NT2/D1 (cell line): ENCODE data around the gene COPS2.

ENCODE experiments used
- DNase-seq: peaks from one replicate; pipeline ENCODE4 v3.0.0-alpha.2; 2011; ENCODE audit warnings: low read depth, low spot score
- H3K27me3 ChIP-seq: 2 replicates; pipeline ENCODE4 v1.6.0; 2011; ENCODE audit warnings: mild to moderate bottlenecking; ENCODE audit not compliant: insufficient read length, insufficient read depth
- H3K36me3 ChIP-seq: 2 replicates; pipeline ENCODE4 v1.6.1; 2011; ENCODE audit warnings: mild to moderate bottlenecking, low read length, mixed read lengths; ENCODE audit not compliant: insufficient read depth, insufficient read length
- H3K4me1 ChIP-seq: 2 replicates; pipeline ENCODE4 v1.5.1; 2011; ENCODE audit not compliant: insufficient read depth, insufficient read length
- H3K4me3 ChIP-seq: 2 replicates; pipeline ENCODE4 v1.5.1; 2011; ENCODE audit warnings: low read depth; ENCODE audit not compliant: insufficient read length
- H3K9ac ChIP-seq: 2 replicates; pipeline ENCODE4 v1.6.0; 2011; ENCODE audit warnings: low read depth; ENCODE audit not compliant: insufficient read length
- H3K9me3 ChIP-seq: 2 replicates; pipeline ENCODE4 v1.5.1; 2011; ENCODE audit warnings: mild to moderate bottlenecking, low read length; ENCODE audit not compliant: insufficient read depth
- SUZ12 ChIP-seq: IDR thresholded peaks from 2 replicates; pipeline ENCODE4 v1.6.1; 2011; ENCODE audit not compliant: insufficient read length, insufficient read depth; ENCODE audit errors: extremely low read depth
- YY1 ChIP-seq: IDR thresholded peaks from 2 replicates; pipeline ENCODE4 v1.6.1; 2011; ENCODE audit not compliant: insufficient read length, insufficient read depth
- ZNF274 ChIP-seq: IDR thresholded peaks from 2 replicates; pipeline ENCODE4 v1.6.1; 2011; ENCODE audit warnings: mild to moderate bottlenecking, low read depth, low read length

Gene COPS2

DNA sequence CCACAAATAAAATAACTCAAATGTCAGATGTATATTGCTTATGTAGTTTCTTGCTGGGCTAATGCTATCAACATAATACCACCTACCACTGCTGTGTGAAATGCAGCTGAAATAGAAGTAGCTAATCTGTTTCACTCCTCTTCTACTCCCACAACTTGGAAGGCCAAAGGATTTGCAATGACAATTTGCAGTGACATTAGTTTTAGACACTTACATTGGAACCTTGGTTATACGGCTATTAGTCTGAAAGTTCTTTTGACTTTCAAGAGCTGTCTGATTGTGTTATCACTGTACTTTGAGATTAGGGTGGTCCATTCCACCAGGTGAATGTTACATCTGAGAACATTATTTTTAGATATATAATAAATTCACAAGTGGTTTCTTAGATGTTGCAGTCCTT, 33.5 kb downstream of the COPS2 start:
- Histone ChIP-seq H3K9me3 (no peaks in the 10 kb centered on the region), H3K36me3 (no peaks in the 10 kb centered on the region), H3K4me3 (no peak overlapping the region), H3K4me1 (no peaks in the 10 kb centered on the region), H3K9ac (no peak overlapping the region), H3K27me3 (no peaks in the 10 kb centered on the region)
- no peak for TF ChIP-seq YY1
- no peak for TF ChIP-seq SUZ12
- TF ChIP-seq ZNF274, result no peak
- DNase-seq, result no peak

DNA sequence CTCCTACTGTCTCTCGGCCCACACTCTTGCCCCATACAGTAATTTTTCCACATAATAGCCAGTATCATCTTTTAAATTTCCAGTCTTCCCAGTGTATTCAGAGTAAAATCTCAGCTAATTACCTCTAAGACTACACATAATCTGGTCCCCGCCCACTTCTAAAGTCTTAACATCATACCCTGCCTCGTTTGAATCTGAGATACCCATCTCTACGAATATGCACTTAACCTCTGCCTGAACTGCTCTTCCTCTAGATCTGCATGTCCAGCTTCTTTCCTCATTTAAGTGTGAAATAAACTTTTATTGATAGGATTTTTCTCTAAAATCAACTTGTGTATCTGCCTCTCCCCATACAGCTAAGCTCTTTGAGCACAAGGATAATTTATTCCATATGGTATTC, 34.6 kb downstream of the COPS2 start:
- Histone ChIP-seq H3K9ac (no peak overlapping the region), H3K9me3 (no peaks in the 10 kb centered on the region), H3K4me1 (no peaks in the 10 kb centered on the region), H3K4me3 (no peak overlapping the region), H3K27me3 (no peaks in the 10 kb centered on the region), H3K36me3 (no peaks in the 10 kb centered on the region)
- DNase-seq, result no peak
- TF ChIP-seq ZNF274, result no peak
- no peak for TF ChIP-seq YY1
- TF ChIP-seq SUZ12, result no peak

- no peaks in the 10 kb centered on the region for H3K27me3 ChIP-seq
- H3K36me3 ChIP-seq, result peaks cover under 1% of the 10 kb centered on the region
- DNase-seq, result no peak
- H3K9me3 ChIP-seq, result peaks cover 17% of the 10 kb centered on the region
- no peaks in the 10 kb centered on the region for H3K4me1 ChIP-seq
- no peak overlapping the region for H3K4me3 ChIP-seq
- TF ChIP-seq YY1, result no peak
- no peak for TF ChIP-seq ZNF274
- no peak for TF ChIP-seq SUZ12
- H3K9ac ChIP-seq, result no peak overlapping the region
Measured at GRCh38 chr15:49116108-49116857, 39.1 kb downstream of the COPS2 start.

- no peak for DNase-seq
- peaks cover 9% of the 10 kb centered on the region for H3K36me3 ChIP-seq
- no peak overlapping the region for H3K4me3 ChIP-seq
- peaks cover 17% of the 10 kb centered on the region for H3K9me3 ChIP-seq
- TF ChIP-seq ZNF274 (no peak), YY1 (no peak), SUZ12 (no peak)
- H3K9ac ChIP-seq, result no peak overlapping the region
- H3K4me1 ChIP-seq, result no peaks in the 10 kb centered on the region
- no peaks in the 10 kb centered on the region for H3K27me3 ChIP-seq
Measured at GRCh38 chr15:49115062-49115461, 40.3 kb downstream of the COPS2 start.

GRCh38 chr15:49110158-49110944, 45.0 kb downstream of the COPS2 start:
- Histone ChIP-seq H3K4me1 (no peaks in the 10 kb centered on the region), H3K4me3 (no peak overlapping the region), H3K9ac (no peak overlapping the region), H3K9me3 (peaks cover 17% of the 10 kb centered on the region), H3K36me3 (peaks cover 17% of the 10 kb centered on the region), H3K27me3 (no peaks in the 10 kb centered on the region)
- peak; percentile 13 for DNase-seq
- TF ChIP-seq YY1 (no peak), ZNF274 (no peak), SUZ12 (no peak)

DNA sequence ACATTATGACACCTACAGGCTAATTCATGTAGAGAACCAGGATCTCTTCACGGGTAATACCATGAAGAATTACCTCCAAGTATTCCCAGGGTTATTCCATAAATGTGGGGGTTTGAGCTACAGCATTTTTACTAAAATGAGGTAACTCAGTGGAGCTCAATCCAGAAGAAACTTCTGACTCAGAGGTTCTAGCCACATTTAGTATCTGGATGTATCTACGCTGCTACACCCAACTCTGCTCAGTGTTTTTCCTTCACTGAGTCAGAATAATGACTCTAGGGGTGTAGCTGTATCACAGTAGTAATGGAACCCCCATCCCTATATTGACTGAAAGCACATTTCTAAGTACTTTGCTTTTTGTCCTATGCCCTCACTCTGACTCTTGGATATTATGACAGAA, 52.4 kb downstream of the COPS2 start:
- Histone ChIP-seq H3K9ac (no peak overlapping the region), H3K27me3 (no peaks in the 10 kb centered on the region)
- no peak for DNase-seq

GRCh38 chr15:49101536-49101935, 53.9 kb downstream of the COPS2 start:
- TF ChIP-seq ZNF274 (no peak), SUZ12 (no peak), YY1 (no peak)
- Histone ChIP-seq H3K9ac (no peak overlapping the region), H3K4me3 (no peak overlapping the region), H3K9me3 (no peaks in the 10 kb centered on the region), H3K27me3 (no peaks in the 10 kb centered on the region), H3K4me1 (no peaks in the 10 kb centered on the region), H3K36me3 (peaks cover 13% of the 10 kb centered on the region)
- DNase-seq, result no peak

More for the DNA sequence above, 52.4 kb downstream of the COPS2 start:
- H3K36me3 ChIP-seq, result peaks cover 13% of the 10 kb centered on the region
- no peak overlapping the region for H3K4me3 ChIP-seq
- H3K9me3 ChIP-seq, result no peaks in the 10 kb centered on the region
- TF ChIP-seq SUZ12 (no peak), ZNF274 (no peak), YY1 (no peak)
- H3K4me1 ChIP-seq, result no peaks in the 10 kb centered on the region
